Thyroid gland (tissue), 4 donors: Measurements from ENCODE around the gene COL8A1. TPM values are rescaled to one million over a fixed set of nuclear protein-coding genes. Genes with fewer than 3 reads are reported as not detected.

Experiments
- DNase-seq, 2 donors: peaks; one replicate each; pipeline ENCODE4 v3.0.0-alpha.2; 2019
- H3K27ac ChIP-seq, 3 donors: fragments of 200-600 bp; sonication (generic); 1 replicate in 2 of 3; 2 replicates in 1 of 3; pipeline ENCODE4 v1.5.1; 2016 to 2019; ENCODE audit warnings: mild to moderate bottlenecking in 1 of 3, moderate library complexity in 1 of 3
- H3K27me3 ChIP-seq: fragments of 200-600 bp; sonication (generic); one replicate; pipeline ENCODE4 v1.5.1; 2019
- H3K36me3 ChIP-seq, 2 donors: fragments of 200-600 bp; sonication (generic); one replicate each; pipeline ENCODE4 v1.5.1; 2016 to 2019
- H3K4me1 ChIP-seq, 2 donors: fragments of 200-600 bp; sonication (generic); one replicate each; pipeline ENCODE4 v1.5.1; 2017 to 2019
- H3K4me3 ChIP-seq, 3 donors: fragments of 200-600 bp; sonication (generic); replicated peaks in 1 of 3; 1 replicate in 2 of 3; 2 replicates in 1 of 3; pipeline ENCODE4 v1.5.1; 2016; ENCODE audit warnings: mild to moderate bottlenecking in 1 of 3
- H3K9me3 ChIP-seq: fragments of 200-600 bp; sonication (generic); one replicate; pipeline ENCODE4 v1.5.1; 2017
- CTCF ChIP-seq, 6 experiments: fragments of 200-600 bp in 3 of 6; fragments of 450-650 bp in 3 of 6; sonication (generic) in 3 of 6; IDR thresholded peaks; one replicate each; pipeline ENCODE4 v1.5.1; 2016 to 2019; ENCODE audit warnings: antibody characterized with exemption in 6 of 6, mild to moderate bottlenecking in 2 of 6, inconsistent platforms in 1 of 6, moderate library complexity in 1 of 6
- POLR2A ChIP-seq, 2 donors: fragments of 450-650 bp; IDR thresholded peaks; one replicate each; pipeline ENCODE4 v1.6.1; 2017; ENCODE audit warnings: antibody characterized with exemption in 2 of 2, mild to moderate bottlenecking in 2 of 2, moderate library complexity in 1 of 2
- WGBS, 2 donors: methylation state at CpG; one replicate each; pipeline ENCODE4 v1.1.5; 2017; 5-methylcytosine and 5-hydroxymethylcytosine counted together
- intact Hi-C: fragments of 100-400 bp; cut with DNase I; formaldehyde crosslinking; loops from one replicate; pipeline ENCODE4 v1.15.1; 2023
- total RNA-seq, 4 donors: library from RNA; depleted of rRNA; stranded (reverse); fragments of >200 nt; gene quantifications; one replicate each; pipeline ENCODE4 v1.2.3, GENCODE V29; 2016

COL8A1 gene
- total RNA-seq, 4 donors from 2014 or later = 65.6 to 156 (median 95.6) TPM

DNA sequence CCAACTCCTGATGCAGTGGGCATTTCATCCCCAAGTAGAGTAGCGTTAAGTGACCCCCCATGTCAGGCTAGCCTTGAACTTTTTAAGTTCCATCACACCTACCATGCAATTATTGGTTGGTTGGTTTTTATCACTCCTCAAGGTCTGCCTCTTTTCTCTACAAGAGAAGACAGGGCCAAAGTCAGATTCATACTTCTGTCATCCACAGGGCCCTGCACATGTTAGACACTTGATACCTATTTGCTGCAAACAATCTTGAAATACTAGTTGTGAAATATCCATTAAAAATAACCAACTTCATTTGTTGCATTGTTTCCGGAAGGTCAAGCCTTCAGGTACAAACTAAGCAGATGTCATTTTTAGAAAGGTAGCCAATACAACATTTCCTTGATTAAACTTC lies 180.4 kb downstream of the COL8A1 start:
- no peaks in the 10 kb centered on the region for H3K9me3 ChIP-seq
- intact Hi-C loops = no loop called here
- TF ChIP-seq CTCF (IDR thresholded peaks at IDR 0.05) (no peak), POLR2A (IDR thresholded peaks at IDR 0.05) (no peak)
- H3K27ac ChIP-seq = no peak overlapping the region
- H3K36me3 ChIP-seq = no peaks in the 10 kb centered on the region
- WGBS, 2 donors = 92 to 97% methylated on average over 2 of the region's 2 CpGs
- peaks cover 0 to 10% of the 10 kb centered on the region in 2 donors for H3K4me1 ChIP-seq
- H3K4me3 ChIP-seq = no peak overlapping the region
- no peaks in the 10 kb centered on the region for H3K27me3 ChIP-seq
- no peak for DNase-seq

DNA sequence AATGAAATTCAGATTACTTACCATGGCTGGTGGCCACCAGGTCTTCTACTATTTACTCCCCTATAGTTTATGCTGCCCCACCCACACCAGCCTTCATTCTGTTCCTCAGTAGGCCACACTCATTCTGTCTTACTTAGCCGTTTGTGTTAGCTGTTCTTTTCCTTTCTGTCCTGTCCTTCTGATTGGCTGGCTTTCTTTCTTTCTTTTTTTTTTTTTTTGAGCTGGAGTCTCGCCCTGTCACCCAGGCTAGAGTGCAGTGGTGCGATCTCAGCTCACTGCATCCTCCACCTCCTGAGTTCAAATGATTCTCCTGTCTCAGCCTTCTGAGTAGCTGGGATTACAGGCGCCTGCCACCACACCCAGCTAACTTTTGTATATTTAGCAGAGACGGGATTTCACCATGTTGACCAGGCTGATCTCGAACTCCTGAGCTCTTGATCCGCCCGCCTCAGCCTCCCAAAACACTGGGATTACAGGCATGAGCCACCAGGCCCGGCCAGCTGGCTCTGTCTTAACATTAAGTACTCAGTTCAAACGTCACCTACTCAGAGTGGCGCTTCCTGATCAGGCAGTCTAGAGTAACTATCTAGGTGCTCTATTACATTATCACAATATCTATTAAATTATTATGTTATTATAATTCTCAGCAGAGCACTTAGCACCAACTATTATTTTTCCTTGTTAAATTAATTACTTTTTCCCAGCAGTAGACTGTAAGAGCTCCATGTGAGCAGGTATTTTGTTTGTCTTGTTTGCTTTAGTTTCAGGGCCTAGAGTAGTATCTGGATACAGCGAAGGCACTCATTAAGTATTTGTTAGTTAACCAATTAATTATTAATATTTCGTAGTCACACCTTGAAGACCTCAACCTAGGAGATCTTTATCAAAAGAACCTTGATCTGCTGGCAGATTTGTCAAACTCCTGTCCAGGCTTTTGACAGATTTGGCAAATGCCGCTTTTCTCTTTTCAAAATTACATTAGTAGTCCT lies 185.6 kb downstream of the COL8A1 start:
- DNase-seq = no peak

GRCh38 chr3:99825004-99825640 lies 186.7 kb downstream of the COL8A1 start:
- 82 to 83% methylated on average over 3 of the region's 3 CpGs for WGBS, 2 donors
- intact Hi-C loops = no loop called here
- no peaks in the 10 kb centered on the region for H3K36me3 ChIP-seq
- no peaks in the 10 kb centered on the region for H3K27me3 ChIP-seq
- no peaks in the 10 kb centered on the region for H3K9me3 ChIP-seq
- H3K4me3 ChIP-seq = no peak overlapping the region
- no peak overlapping the region for H3K27ac ChIP-seq
- DNase-seq = no peak
- TF ChIP-seq POLR2A (IDR thresholded peaks at IDR 0.05) = no peak
- TF ChIP-seq CTCF (IDR thresholded peaks at IDR 0.05) = no peak
- H3K4me1 ChIP-seq = no peaks in the 10 kb centered on the region

More for the DNA sequence above, 185.6 kb downstream of the COL8A1 start:
- TF ChIP-seq CTCF (IDR thresholded peaks at IDR 0.05) (no peak), POLR2A (IDR thresholded peaks at IDR 0.05) (no peak)
- H3K27ac ChIP-seq = no peak overlapping the region
- no peaks in the 10 kb centered on the region for H3K9me3 ChIP-seq
- no peak overlapping the region for H3K4me3 ChIP-seq
- H3K27me3 ChIP-seq = no peaks in the 10 kb centered on the region
- WGBS, 2 donors = 85 to 91% methylated on average over 14 of the region's 14 CpGs
- no peaks in the 10 kb centered on the region for H3K36me3 ChIP-seq
- H3K4me1 ChIP-seq = no peaks in the 10 kb centered on the region
- intact Hi-C loops = no loop called here

DNA sequence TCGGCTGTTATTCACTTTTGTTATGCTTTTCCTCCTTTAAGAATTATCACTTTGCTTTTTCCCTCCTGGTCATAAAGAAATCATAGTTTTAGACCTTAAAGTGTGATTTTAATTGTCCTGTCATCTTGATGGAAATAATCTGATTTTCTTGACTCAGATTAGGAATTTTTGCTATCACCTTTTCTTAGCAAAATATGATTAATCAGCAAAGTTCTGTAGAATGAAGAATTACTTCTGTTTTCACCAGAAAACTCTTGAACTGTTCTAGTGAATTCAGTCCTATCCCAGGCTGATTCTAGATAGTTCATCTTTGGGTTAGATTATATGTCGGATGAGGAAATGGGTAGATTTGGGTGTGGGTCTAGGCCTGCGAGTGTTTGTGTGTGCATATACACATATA lies 191.4 kb downstream of the COL8A1 start:
- TF ChIP-seq CTCF (IDR thresholded peaks at IDR 0.05) = no peak
- TF ChIP-seq POLR2A (IDR thresholded peaks at IDR 0.05) = no peak
- intact Hi-C loops = loop anchor here (10.0 kb wide), 1 partner anchor 425 kb away; no protein-coding TSS in a partner anchor

More for the DNA sequence above, 191.4 kb downstream of the COL8A1 start:
- 91% methylated on average over 3 of the region's 3 CpGs for WGBS, 2 donors
- Histone ChIP-seq H3K36me3 (no peaks in the 10 kb centered on the region), H3K27ac (no peak overlapping the region), H3K27me3 (no peaks in the 10 kb centered on the region), H3K4me3 (no peak overlapping the region), H3K4me1 (peaks cover 4 to 12% of the 10 kb centered on the region in 2 donors), H3K9me3 (no peaks in the 10 kb centered on the region)
- DNase-seq = no peak
